ENCODE results near the gene TNFAIP8L2. TPM values are rescaled to one million over a fixed set of nuclear protein-coding genes. Genes with fewer than 3 reads are reported as not detected.

Gene TNFAIP8L2
- total RNA-seq, 1 donor from 2014 or later, result not detected

- Histone ChIP-seq H3F3A (ENCODE audit: low read depth) (peaks cover 32% of the 10 kb centered on the region), H3K27ac (no peak overlapping the region), H3K27me3 (no peaks in the 10 kb centered on the region), H3K4me3 (peak overlapping the region; percentile 89), H3K4me2 (peak overlapping the region; percentile 88), H2AFZ (replicated peaks) (no peak overlapping the region), H3K9me3 (ENCODE audit: low read depth) (no peaks in the 10 kb centered on the region), H3K36me3 (no peaks in the 10 kb centered on the region), H3K9ac (no peak overlapping the region), H3K4me1 (peaks cover 10% of the 10 kb centered on the region), H3K79me2 (ENCODE audit: low read depth) (peaks cover 26% of the 10 kb centered on the region), H4K20me1 (ENCODE audit: low read depth) (no peaks in the 10 kb centered on the region)
- Mint-ChIP-seq H3K27me3 (ENCODE audit: insufficient read depth, low read depth) (peaks cover 4% of the 10 kb centered on the region), H3K9me3 (no peaks in the 10 kb centered on the region), H3K4me1 (peaks cover 19% of the 10 kb centered on the region), H3K36me3 (peaks cover 6% of the 10 kb centered on the region), H3K27ac (no peak overlapping the region), H3K4me3 (peak overlapping the region; percentile 93)
- TF ChIP-seq EZH2 (IDR thresholded peaks at IDR 0.05), result no peak
- DNase-seq (ENCODE audit: low spot score), result no peak
Measured at GRCh38 chr1:151167116-151167515, 10.7 kb downstream of the TNFAIP8L2 start.

- H3K4me3 Mint-ChIP-seq, result no peak overlapping the region
- DNase-seq (ENCODE audit: low spot score), result no peak
- H3K4me2 ChIP-seq, result no peak overlapping the region
- no peak overlapping the region for H3K9ac ChIP-seq
- no peak overlapping the region for H3K4me3 ChIP-seq
- no peaks in the 10 kb centered on the region for H3K9me3 Mint-ChIP-seq
- no peaks in the 10 kb centered on the region for H4K20me1 ChIP-seq (ENCODE audit: low read depth)
- H3K79me2 ChIP-seq (ENCODE audit: low read depth), result peaks cover 13% of the 10 kb centered on the region
- peaks cover 4% of the 10 kb centered on the region for H3K4me1 ChIP-seq
- H3K4me1 Mint-ChIP-seq, result peaks cover 2% of the 10 kb centered on the region
- no peak overlapping the region for H3K27ac ChIP-seq
- no peaks in the 10 kb centered on the region for H3K27me3 ChIP-seq
- no peaks in the 10 kb centered on the region for H3K36me3 ChIP-seq
- no peak for TF ChIP-seq EZH2phosphoT487 (IDR thresholded peaks at IDR 0.05)
- TF ChIP-seq, protein P1, sequence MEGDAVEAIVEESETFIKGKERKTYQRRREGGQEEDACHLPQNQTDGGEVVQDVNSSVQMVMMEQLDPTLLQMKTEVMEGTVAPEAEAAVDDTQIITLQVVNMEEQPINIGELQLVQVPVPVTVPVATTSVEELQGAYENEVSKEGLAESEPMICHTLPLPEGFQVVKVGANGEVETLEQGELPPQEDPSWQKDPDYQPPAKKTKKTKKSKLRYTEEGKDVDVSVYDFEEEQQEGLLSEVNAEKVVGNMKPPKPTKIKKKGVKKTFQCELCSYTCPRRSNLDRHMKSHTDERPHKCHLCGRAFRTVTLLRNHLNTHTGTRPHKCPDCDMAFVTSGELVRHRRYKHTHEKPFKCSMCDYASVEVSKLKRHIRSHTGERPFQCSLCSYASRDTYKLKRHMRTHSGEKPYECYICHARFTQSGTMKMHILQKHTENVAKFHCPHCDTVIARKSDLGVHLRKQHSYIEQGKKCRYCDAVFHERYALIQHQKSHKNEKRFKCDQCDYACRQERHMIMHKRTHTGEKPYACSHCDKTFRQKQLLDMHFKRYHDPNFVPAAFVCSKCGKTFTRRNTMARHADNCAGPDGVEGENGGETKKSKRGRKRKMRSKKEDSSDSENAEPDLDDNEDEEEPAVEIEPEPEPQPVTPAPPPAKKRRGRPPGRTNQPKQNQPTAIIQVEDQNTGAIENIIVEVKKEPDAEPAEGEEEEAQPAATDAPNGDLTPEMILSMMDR (IDR thresholded peaks at IDR 0.05), result no peak
- TF ChIP-seq EZH2 (IDR thresholded peaks at IDR 0.05), result no peak
- H3K27ac Mint-ChIP-seq, result no peak overlapping the region
- H3K36me3 Mint-ChIP-seq, result peaks cover 13% of the 10 kb centered on the region
- H2AFZ ChIP-seq (replicated peaks), result no peak overlapping the region
- H3K9me3 ChIP-seq (ENCODE audit: low read depth), result no peaks in the 10 kb centered on the region
- peaks cover 2% of the 10 kb centered on the region for H3K27me3 Mint-ChIP-seq (ENCODE audit: insufficient read depth, low read depth)
- H3F3A ChIP-seq (ENCODE audit: low read depth), result peaks cover 17% of the 10 kb centered on the region
Measured at GRCh38 chr1:151171190-151171589, 14.7 kb downstream of the TNFAIP8L2 start.

DNA sequence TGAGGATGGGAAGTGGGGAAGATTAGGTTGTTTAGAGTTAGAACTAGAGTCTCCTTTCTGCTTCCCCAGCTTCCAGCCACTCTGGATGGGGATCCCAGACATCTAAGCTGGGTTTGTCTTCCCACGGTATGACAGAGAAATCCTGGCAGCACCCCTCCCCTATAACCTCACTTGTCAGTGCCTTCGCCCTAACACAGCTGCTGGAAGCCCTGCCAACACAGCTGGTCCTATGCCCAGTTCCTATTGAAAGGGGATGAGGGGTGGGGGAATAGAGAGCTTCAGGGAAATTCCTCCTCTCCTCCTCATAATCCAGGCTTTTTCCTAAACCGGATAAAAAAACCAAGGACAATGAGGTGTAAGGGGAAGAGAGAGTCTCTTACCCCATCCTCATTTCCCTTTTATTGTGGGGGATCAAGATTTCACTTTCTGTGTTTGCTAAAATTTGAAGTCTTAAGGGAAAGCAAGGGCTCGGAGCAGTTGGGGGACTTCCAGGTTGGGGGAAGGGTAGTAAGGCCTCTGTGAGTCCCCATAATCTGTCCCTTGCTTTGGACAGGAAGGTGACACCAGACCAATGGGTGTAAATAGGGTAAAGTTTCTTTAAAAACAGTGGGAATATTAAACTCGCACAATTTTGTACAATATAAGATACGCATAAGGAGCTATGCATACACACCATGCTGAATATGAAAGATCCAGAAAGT, 18.7 kb downstream of the TNFAIP8L2 start:
- no peak overlapping the region for H3K4me2 ChIP-seq
- peaks cover 8% of the 10 kb centered on the region for H3F3A ChIP-seq (ENCODE audit: low read depth)
- H3K9me3 ChIP-seq (ENCODE audit: low read depth), result no peaks in the 10 kb centered on the region
- H3K79me2 ChIP-seq (ENCODE audit: low read depth), result no peaks in the 10 kb centered on the region
- TF ChIP-seq EZH2phosphoT487 (IDR thresholded peaks at IDR 0.05) (no peak), EZH2 (IDR thresholded peaks at IDR 0.05) (no peak)
- TF ChIP-seq, protein P1 (IDR thresholded peaks at IDR 0.05), result no peak
- Mint-ChIP-seq H3K4me3 (no peak overlapping the region), H3K27me3 (ENCODE audit: insufficient read depth, low read depth) (no peaks in the 10 kb centered on the region), H3K9me3 (no peaks in the 10 kb centered on the region), H3K36me3 (peaks cover 26% of the 10 kb centered on the region), H3K27ac (no peak overlapping the region), H3K4me1 (no peaks in the 10 kb centered on the region)
- H3K27me3 ChIP-seq, result no peaks in the 10 kb centered on the region
- no peak overlapping the region for H3K27ac ChIP-seq
- no peak overlapping the region for H3K9ac ChIP-seq
- no peaks in the 10 kb centered on the region for H3K4me1 ChIP-seq
- DNase-seq (ENCODE audit: low spot score), result no peak
- no peak overlapping the region for H2AFZ ChIP-seq (replicated peaks)
- H4K20me1 ChIP-seq (ENCODE audit: low read depth), result no peaks in the 10 kb centered on the region
- H3K4me3 ChIP-seq, result no peak overlapping the region
- H3K36me3 ChIP-seq, result no peaks in the 10 kb centered on the region

DNA sequence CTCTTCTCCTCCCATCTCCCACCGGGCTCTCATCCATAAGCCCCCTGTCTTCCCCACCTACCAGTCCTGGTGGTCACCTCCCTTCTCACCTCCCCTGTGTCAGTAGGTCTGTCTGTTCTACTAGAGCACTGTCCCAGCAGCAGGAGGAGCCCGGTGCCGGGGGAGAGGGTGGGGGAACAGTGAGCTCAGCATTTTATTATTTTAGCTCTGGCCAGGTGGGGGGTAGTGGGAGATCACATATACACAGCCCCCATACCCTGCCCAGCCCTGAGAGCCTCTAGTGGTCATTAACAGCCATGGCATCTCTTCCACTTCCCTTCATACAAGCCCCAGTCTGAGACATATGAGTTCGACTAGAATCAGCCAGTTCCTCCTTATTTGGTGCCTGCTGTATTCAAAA, 19.4 kb downstream of the TNFAIP8L2 start, which contains the start of gene TMOD4:
TSS of gene TMOD4 (minus strand) at position 119 of the 400 bp plus-strand sequence. CDS start 1,106 bp downstream, outside the sequence.
- H3K9ac ChIP-seq, result no peak within 1 kb of the TSS
- no peaks in the 10 kb centered on the region for H3K9me3 ChIP-seq (ENCODE audit: low read depth)
- H3K4me2 ChIP-seq, result no peak within 1 kb of the TSS
- Mint-ChIP-seq H3K4me1 (no peaks in the 10 kb centered on the region), H3K4me3 (no peak within 1 kb of the TSS), H3K9me3 (no peaks in the 10 kb centered on the region), H3K27me3 (ENCODE audit: insufficient read depth, low read depth) (no peaks in the 10 kb centered on the region), H3K27ac (no peak within 1 kb of the TSS), H3K36me3 (peaks cover 30% of the 10 kb centered on the region)
- no peak within 1 kb of the TSS for H3K27ac ChIP-seq
- H3K36me3 ChIP-seq, result no peaks in the 10 kb centered on the region
- H3K27me3 ChIP-seq, result no peaks in the 10 kb centered on the region
- no peak within 1 kb of the TSS for H2AFZ ChIP-seq (replicated peaks)
- H4K20me1 ChIP-seq (ENCODE audit: low read depth), result no peaks in the 10 kb centered on the region
- DNase-seq (ENCODE audit: low spot score), result peak; percentile 13
- H3K4me3 ChIP-seq, result no peak within 1 kb of the TSS
- H3F3A ChIP-seq (ENCODE audit: low read depth), result peaks cover 3% of the 10 kb centered on the region
- no peaks in the 10 kb centered on the region for H3K4me1 ChIP-seq
- TF ChIP-seq EZH2phosphoT487 (IDR thresholded peaks at IDR 0.05), result no peak
- TF ChIP-seq, protein P1 (IDR thresholded peaks at IDR 0.05), result peak; percentile 53
- H3K79me2 ChIP-seq (ENCODE audit: low read depth), result no peaks in the 10 kb centered on the region

Data from neural progenitor cell (in vitro differentiated cells).